HT-29 (cell line): ENCODE data around the gene TPM2. TPM values are rescaled to one million over a fixed set of nuclear protein-coding genes. Genes with fewer than 3 reads are reported as not detected.

Source experiments
- DNase-seq: peaks from one replicate; pipeline ENCODE4 v3.0.0-alpha.2; 2015; ENCODE audit warnings: low spot score
- total RNA-seq: library from RNA; depleted of rRNA; stranded (reverse); fragments of >200 nt; shearing (Covaris generic); gene quantifications from 2 replicates; pipeline ENCODE4 v1.2.3, GENCODE V29; 2014; rRNA removed

Gene TPM2
- total RNA-seq: 61.0 and 69.8 TPM in 2 replicates

DNA sequence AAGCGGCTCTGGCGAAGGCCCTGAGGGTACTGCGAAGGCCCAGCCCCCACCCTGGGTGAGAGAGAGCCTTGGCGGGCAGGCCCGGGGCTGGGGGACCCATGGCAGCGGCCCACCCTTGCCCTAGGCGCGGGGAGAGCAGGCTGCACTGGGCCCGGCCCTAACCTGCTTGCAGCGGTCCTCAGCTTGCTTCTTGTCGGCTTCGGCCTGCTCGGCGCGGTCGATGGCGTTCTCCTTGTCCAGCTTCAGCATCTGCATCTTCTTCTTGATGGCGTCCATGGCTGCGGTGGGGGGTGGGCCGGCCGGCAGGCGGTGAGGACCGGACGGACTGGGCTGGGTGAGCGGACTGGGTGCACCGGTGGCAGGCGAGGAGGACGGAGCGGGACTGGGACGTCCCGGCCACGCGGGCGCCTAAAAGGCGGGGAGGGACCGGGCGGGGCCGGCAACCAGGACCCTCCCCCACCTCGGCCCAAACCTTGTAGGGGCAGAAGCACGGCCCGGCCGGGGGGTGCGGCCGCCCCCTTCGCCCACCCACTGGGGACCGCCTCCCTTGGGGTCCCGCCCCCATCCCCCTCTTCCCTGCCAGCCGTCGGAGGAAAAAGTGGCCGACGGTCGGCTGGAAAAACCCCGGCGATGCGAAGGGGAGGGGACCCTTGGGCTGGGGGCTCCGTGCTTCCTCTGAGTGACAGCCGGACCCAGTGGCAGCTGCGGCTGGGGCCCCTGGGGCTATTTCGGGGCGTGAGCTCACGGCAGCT, at the start of gene TPM2:
Gene TPM2 (minus strand): TSS at position 384 of the 752 bp plus-strand sequence. CDS start 108 bp downstream, at position 276.
- DNase-seq: no peak

DNA sequence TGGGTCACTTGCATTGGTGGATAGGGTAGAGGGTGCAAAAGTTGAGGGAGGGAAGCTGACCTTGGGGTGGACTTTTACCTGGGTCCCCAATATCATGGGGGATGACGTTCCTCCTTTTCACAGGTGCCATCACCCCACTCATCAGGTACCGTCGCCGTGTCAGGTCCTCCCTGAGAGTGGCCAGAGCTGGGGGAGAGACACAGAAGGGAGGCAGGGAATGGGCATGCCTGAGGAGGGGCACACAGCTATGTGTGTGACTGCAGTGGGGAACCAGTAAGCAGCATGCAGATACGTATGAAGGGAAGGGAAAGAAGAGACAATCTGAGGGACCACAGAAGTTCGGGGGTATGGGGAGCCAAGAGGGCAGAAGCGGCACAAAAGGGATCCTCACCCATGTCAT, 49.2 kb upstream of the TPM2 start:
- DNase-seq: no peak

GRCh38 chr9:35738186-35738585, 48.5 kb upstream of the TPM2 start:
- no peak for DNase-seq

DNA sequence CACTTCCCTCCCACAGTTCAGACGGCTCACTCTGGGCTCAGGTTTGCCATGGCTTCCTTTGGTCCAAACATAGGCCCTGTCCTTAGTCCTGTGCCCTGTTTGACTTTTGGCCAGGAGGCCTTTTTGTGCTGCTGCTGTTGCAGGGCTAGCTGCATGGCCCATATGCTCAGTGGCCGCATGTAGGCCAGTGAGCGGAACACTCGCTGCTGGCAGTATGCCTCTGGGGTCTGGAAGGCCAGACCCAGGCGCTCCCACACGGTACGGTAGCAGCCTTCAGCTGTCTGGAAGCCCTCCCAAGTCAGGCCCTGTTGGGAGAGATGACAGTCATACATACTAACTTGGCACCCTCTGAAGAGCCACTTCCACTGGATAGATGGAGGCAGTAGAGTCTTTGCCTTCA, 47.4 kb upstream of the TPM2 start:
- DNase-seq: no peak

DNA sequence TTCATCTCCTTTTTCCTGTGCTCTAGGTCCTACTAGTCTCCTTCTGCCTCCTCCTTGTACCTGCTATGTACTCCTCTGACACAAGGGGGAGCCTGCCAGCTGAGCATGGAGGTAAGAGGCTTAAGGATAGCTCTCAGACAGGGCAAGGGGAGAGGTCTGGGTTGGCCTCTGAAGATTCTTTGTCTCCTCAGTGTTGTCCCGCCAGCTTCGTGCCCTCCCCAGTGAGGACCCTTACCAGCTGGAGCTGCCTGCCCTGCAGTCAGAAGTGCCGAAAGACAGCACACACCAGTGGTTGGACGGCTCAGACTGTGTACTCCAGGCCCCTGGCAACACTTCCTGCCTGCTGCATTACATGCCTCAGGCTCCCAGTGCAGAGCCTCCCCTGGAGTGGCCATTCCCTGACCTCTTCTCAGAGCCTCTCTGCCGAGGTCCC, 46.5 kb upstream of the TPM2 start:
- peak; percentile 81 for DNase-seq

GRCh38 chr9:35734096-35734495, 44.4 kb upstream of the TPM2 start:
- no peak for DNase-seq

- DNase-seq: peak; percentile 78
Observed at GRCh38 chr9:35732800-35733541, 43.2 kb upstream of the TPM2 start.

GRCh38 chr9:35732185-35732799, 42.6 kb upstream of the TPM2 start, which contains the start of the genes CREB3 and TLN1:
Gene CREB3, plus strand, starts transcription at chr9:35732666. Its CDS starts 107 bp downstream, at chr9:35732773.
Gene TLN1, minus strand, starts transcription at chr9:35732195. Its CDS starts 6,501 bp downstream, at chr9:35725694.
- peak; percentile 98 for DNase-seq

DNA sequence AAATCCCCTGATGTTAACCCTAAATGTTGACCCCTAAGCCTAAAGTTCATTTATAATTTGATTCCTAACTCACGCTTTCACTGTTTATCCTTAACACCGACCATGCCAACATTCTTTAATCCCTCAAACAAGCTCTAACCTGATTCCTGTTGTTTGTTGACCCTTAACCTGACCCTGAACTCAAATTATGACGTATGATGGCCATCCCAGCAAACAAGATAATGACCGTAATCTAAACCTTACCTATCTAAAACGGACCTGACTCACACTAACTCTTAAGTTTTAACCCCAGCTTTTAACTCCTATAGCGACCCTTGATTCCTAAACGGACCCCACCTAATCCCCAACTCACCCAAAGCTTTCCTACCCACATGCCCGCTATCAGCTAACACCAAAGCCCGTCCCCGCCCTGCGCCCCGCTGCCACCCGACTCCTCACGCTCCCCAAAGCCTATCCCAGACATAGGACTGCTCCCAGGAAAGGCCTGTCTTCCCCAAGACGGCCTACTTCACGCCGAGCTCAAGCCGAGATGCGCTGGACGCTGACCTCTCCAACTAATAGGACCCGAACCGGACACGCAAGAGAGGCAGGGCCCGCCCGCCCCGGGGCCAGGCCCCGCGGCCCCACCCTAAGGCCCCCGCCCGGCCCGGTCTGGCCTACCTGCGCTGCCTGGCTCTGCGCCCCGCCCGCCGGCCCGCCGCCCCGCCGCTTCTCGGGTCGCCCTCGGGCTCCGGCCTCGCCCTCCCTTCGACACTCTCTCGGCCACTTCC, 41.9 kb upstream of the TPM2 start:
- no peak for DNase-seq

GRCh38 chr9:35730486-35730854, 40.7 kb upstream of the TPM2 start:
- no peak for DNase-seq

DNA sequence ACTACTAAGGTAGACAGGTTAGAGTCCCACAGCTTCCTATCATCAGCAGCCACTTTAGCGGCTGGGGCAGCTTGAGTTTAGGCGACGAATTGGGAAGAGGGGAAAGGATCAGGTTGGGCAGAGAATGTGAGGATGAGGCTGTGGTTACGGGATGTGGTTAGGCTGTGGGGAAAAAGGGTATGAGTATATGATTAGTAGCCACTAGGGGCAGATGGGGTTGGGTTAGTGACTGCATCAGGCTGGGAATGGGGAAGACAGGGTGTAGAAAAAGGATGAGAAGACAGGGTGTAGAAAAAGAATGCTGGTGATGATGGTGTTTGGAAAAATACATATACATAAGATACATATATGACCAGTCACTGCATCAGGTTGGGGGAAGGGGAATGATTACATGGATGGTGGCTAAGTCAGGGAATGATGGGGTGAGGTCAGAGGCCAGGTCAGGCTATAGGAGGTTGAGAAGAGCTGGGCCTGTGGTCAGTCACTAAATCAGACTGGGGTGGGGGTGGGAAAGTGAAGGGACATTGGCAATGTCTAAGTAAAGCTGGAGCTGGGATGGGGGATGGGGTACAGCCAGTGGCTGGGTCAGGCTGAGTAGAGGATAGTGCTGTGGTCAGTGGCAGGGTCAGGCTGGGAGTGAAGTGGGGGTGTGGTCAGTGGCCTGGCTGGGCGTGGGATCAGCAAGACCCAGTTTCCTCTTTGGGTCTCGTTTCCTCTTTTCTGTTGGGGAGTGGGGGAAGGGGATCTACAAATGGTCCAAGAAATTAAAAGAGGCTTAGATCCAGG, 40.2 kb upstream of the TPM2 start:
- DNase-seq: peak; percentile 59

DNA sequence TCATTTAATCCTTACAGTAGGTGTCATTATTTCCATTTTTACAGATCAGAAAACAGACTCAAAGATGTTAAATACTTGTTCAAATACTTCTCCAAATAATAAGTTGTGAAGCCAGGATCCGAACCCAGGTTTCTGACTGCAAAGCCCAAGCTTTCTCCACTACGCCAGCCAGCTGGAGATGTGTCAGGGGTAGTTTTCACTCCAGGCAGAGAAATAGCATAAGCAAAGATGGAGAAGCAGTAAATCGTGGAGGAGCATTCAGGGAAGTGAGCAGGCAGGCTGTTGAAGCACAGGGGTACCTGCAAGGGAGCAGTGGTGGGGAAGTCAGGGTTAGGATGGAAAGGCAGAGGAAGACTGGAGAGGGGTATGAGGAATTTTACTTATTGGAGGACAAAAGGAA, 39.4 kb upstream of the TPM2 start:
- DNase-seq: no peak

GRCh38 chr9:35728041-35728971, 38.6 kb upstream of the TPM2 start:
- DNase-seq: no peak

- no peak for DNase-seq
Observed at GRCh38 chr9:35727676-35728040, 37.9 kb upstream of the TPM2 start.

DNA sequence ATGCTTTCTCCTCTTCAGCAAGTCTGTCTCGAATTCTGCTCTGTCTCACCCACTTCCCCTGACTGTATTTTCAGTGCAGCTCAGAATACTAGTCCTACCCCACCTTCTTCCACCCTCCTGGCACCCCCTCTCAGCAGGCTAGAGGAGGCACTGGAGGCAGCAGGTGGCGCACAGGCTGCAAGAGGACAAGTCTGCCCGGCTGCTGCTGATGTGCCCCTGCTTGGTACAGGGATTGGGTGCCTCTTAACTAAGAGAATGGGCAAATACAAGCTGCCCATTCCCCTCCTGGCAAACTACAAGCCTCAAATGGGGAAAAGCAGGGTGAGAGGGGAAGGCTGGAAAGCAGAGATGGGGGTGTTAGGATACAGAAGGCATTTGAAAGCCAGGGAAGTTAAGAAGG, 37.2 kb upstream of the TPM2 start:
- DNase-seq: no peak

DNA sequence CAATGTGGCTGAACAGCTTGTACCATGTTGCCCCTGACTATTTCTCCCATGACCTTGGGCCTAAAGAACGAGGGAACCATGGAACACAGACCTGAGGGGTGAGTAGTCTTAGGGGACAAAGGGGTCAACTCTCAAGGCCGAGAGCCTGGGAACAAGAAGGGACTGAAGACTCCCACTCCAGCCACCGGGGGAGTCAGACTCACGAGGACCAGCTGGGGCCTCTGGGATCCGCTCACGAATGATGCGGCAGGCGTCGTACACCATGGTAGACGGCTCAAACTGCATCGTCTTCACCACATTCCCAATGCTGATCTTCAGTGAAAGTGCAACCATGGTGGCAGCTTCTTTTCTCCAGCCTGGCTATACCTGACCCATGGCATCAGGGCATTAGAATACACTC, 35.6 kb upstream of the TPM2 start:
- DNase-seq: no peak

GRCh38 chr9:35723908-35724307, 34.2 kb upstream of the TPM2 start:
- no peak for DNase-seq

DNA sequence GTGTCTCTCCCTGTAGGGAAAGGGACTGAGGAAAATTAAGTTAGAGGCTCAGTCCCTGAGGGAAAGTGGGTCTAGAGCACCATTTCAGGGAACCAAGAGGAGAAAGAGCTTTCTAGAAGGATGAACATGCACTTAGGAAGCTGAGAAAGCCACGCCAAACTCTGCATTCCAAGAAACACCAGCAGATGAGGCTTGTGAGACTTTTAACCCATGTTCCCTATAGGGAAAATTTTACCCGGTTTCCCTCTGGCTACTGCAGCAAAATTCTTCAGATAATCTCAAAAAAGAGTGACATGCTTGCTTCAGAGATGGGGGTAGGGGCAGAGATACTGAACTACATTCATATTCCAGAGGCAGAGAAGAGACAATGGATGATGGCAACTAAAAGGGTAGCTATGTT, 33.7 kb upstream of the TPM2 start:
- no peak for DNase-seq

DNA sequence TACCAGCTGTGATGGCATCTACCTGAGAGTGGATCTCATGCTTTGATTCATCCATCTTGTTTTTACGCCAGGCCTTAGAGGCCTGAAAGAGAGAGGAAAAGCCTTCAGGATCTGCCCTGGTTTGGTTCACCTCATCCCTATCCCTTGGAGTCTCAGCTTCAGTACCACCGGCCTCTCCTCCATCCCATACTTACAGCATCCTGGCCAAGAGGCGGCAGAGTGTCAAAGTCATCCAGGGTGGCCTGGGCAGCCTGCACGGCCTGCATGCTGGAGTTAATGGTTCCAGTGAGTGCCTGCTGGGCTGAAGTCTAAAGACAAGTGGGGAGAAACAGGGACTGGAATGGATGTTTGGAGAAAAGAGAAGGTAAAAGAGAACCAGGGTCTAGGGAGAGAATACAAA, 29.8 kb upstream of the TPM2 start:
- DNase-seq: no peak
